Ishikawa (cell line): Measurements from ENCODE around the gene NCOA1.

Experiments
- CEBPB ChIP-seq: IDR thresholded peaks from 2 replicates; pipeline ENCODE4 v1.6.1; 2012
- CREB1 ChIP-seq: IDR thresholded peaks from 2 replicates; pipeline ENCODE4 v1.6.1; 2012; ENCODE audit warnings: low read depth
- EGR1 ChIP-seq: IDR thresholded peaks from 2 replicates; pipeline ENCODE4 v1.6.1; 2012
- EP300 ChIP-seq: IDR thresholded peaks from 2 replicates; pipeline ENCODE4 v1.6.1; 2012; ENCODE audit warnings: borderline replicate concordance
- FOXM1 ChIP-seq: IDR thresholded peaks from 2 replicates; pipeline ENCODE4 v1.6.1; 2012; ENCODE audit warnings: low read depth, borderline replicate concordance
- MAX ChIP-seq: IDR thresholded peaks from 2 replicates; pipeline ENCODE4 v1.6.1; 2012
- NFIC ChIP-seq: IDR thresholded peaks from 2 replicates; pipeline ENCODE4 v1.6.1; 2012
- RAD21 ChIP-seq: IDR thresholded peaks from 2 replicates; pipeline ENCODE4 v1.6.1; 2012; ENCODE audit warnings: low read depth
- REST ChIP-seq: IDR thresholded peaks from 2 replicates; pipeline ENCODE4 v1.6.1; 2012; ENCODE audit warnings: low read depth, mild to moderate bottlenecking
- TAF1 ChIP-seq: IDR thresholded peaks from 2 replicates; pipeline ENCODE4 v1.6.1; 2012; ENCODE audit warnings: low read depth, mild to moderate bottlenecking
- TCF12 ChIP-seq: IDR thresholded peaks from 2 replicates; pipeline ENCODE4 v1.6.1; 2012; ENCODE audit warnings: low read depth
- TEAD4 ChIP-seq: IDR thresholded peaks from 2 replicates; pipeline ENCODE4 v1.6.1; 2012
- USF1 ChIP-seq: IDR thresholded peaks from 2 replicates; pipeline ENCODE4 v1.6.1; 2012
- YY1 ChIP-seq: IDR thresholded peaks from 2 replicates; pipeline ENCODE4 v1.6.1; 2012; ENCODE audit warnings: low read depth
- ZBTB7A ChIP-seq: IDR thresholded peaks from 2 replicates; pipeline ENCODE4 v1.6.1; 2012; ENCODE audit warnings: low read depth

Gene NCOA1

GRCh38 chr2:24675338-24675737 lies 184.3 kb downstream of the NCOA1 start:
- no peak for TF ChIP-seq REST
- no peak for TF ChIP-seq TCF12
- no peak for TF ChIP-seq ZBTB7A
- no peak for TF ChIP-seq TEAD4
- TF ChIP-seq MAX, result no peak
- no peak for TF ChIP-seq CREB1
- TF ChIP-seq YY1, result no peak
- TF ChIP-seq FOXM1, result no peak
- TF ChIP-seq USF1, result no peak
- no peak for TF ChIP-seq NFIC
- no peak for TF ChIP-seq EP300
- no peak for TF ChIP-seq TAF1
- TF ChIP-seq EGR1, result no peak
- TF ChIP-seq RAD21, result no peak

GRCh38 chr2:24676493-24676892 lies 185.4 kb downstream of the NCOA1 start:
- no peak for TF ChIP-seq TEAD4

DNA sequence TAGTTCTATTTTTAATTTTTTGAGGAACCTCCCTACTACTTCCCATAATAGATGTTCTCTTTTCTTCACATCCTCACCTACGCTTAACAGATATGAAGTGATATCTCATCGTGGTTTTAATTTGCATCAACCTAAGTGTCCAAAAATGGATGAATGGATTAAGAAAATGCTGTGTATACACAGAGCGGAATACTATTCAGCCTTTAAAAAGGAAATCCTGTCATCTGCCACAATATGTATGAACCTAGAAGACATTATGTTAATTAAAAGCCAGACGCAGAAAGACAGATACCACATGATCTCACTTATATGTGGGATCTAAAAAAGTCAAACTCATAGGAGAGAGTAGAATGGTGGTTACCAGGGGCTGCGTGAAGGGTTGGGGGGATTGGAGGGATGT lies 189.1 kb downstream of the NCOA1 start:
- TF ChIP-seq TAF1 (no peak), NFIC (no peak), CREB1 (no peak), TEAD4 (no peak), USF1 (no peak), TCF12 (no peak), EGR1 (no peak)

GRCh38 chr2:24682304-24682703 lies 191.2 kb downstream of the NCOA1 start:
- no peak for TF ChIP-seq REST
- no peak for TF ChIP-seq CEBPB
- TF ChIP-seq ZBTB7A, result no peak
- no peak for TF ChIP-seq EP300
- TF ChIP-seq CREB1, result no peak
- TF ChIP-seq EGR1, result no peak
- TF ChIP-seq TAF1, result no peak
- TF ChIP-seq MAX, result no peak
- TF ChIP-seq TCF12, result no peak
- TF ChIP-seq RAD21, result no peak
- TF ChIP-seq FOXM1, result no peak

DNA sequence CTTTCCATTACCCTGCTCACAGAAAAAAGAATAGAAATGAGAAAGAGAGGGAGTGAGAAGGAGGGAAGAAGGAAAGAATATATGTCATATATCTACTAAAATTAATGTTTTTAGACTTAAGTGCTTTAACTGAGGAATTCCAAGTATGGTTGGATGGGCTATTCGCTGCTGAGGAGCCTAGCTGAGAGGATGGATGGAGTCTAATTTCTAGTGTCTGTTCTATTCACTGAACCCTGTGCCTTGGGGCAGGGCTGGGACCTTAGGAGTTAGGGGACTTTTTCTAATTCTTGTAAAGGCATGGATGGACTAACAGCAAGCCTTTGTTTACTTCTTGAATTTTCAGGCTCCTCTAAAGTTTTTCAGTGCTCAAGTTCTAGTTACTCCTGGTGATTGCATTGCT lies 192.4 kb downstream of the NCOA1 start:
- no peak for TF ChIP-seq TAF1
- no peak for TF ChIP-seq YY1
- no peak for TF ChIP-seq TEAD4
- TF ChIP-seq NFIC, result no peak
- no peak for TF ChIP-seq FOXM1
- TF ChIP-seq CREB1, result no peak
- TF ChIP-seq REST, result no peak
- no peak for TF ChIP-seq ZBTB7A
- TF ChIP-seq RAD21, result no peak
- no peak for TF ChIP-seq EGR1
- no peak for TF ChIP-seq USF1
- no peak for TF ChIP-seq MAX
- TF ChIP-seq CEBPB, result no peak
- TF ChIP-seq EP300, result no peak
